ENCODE measurements around the gene LOXL3.
"Not testable (repeated sequence)": the region's sequence is repeated elsewhere in the genome, so short reads cannot be mapped to it uniquely, and the experiment has no call there.

The LOXL3 gene

GRCh38 chr2:74486141-74486540 lies 67.6 kb downstream of the LOXL3 start:
- Histone ChIP-seq H3K9ac (ENCODE audit: low read length) (no peak overlapping the region), H4K20me1 (ENCODE audit: insufficient read depth, low read length) (no peaks in the 10 kb centered on the region), H3K9me3 (replicated peaks; ENCODE audit: insufficient read depth, low read length) (no peaks in the 10 kb centered on the region), H2AFZ (ENCODE audit: low read length) (no peak overlapping the region), H3K4me3 (ENCODE audit: low read length) (no peak overlapping the region), H3K4me2 (ENCODE audit: low read depth, low read length) (no peak overlapping the region), H3K9me2 (replicated peaks; ENCODE audit: insufficient read depth, low read length) (no peaks in the 10 kb centered on the region), H3K36me3 (replicated peaks; ENCODE audit: insufficient read depth, low read length) (no peaks in the 10 kb centered on the region), H3K4me1 (ENCODE audit: low read length) (peaks cover 4% of the 10 kb centered on the region; the same call in 1 of the 2 replicates), H3K79me2 (ENCODE audit: low read length) (peaks cover 26% of the 10 kb centered on the region), H3K27ac (ENCODE audit: low read length) (no peak overlapping the region), H3F3A (ENCODE audit: insufficient read depth, low read length) (peaks cover 4% of the 10 kb centered on the region; the same call in 1 of the 2 replicates), H3K27me3 (replicated peaks; ENCODE audit: insufficient read depth, low read length) (no peaks in the 10 kb centered on the region)
- DNase-seq = no peak
- TF ChIP-seq EZH2 (optimal IDR thresholded peaks at IDR 0.05; ENCODE audit: low read depth, low read length) = no peak
- no peak for TF ChIP-seq CTCF (IDR thresholded peaks at IDR 0.05; ENCODE audit: low read length)
- TF ChIP-seq EZH2phosphoT487 (IDR thresholded peaks at IDR 0.05; ENCODE audit: low read length) = no peak

DNA sequence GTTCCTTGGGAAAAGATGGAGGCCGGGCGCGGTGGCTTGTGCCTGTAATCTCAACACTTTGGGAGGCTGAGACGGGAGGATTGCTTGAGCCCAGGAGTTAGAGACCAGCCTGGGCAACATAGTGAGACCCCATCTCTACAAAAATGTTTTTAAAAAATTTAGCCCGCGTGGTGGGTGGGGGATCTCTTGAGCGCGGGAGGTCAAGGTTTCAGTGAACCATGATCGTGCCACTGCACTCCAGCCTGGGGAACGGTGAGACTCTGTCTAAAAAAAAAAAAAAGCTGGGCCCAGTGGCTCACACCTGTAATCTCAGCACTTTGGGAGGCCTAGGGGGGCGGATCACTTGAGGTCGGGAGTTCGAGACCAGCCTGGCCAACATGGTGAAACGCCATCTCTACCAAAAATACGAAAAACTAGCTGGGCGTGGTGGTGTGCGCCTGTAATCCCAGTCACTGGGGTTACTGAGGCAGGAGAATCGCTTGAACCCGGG lies 70.0 kb downstream of the LOXL3 start:
- H2AFZ ChIP-seq (ENCODE audit: low read length) = peak overlapping the region; percentile 99
- peak overlapping the region; percentile 92 for H3K9ac ChIP-seq (ENCODE audit: low read length)
- H3K79me2 ChIP-seq (ENCODE audit: low read length) = peaks cover 33% of the 10 kb centered on the region

DNA sequence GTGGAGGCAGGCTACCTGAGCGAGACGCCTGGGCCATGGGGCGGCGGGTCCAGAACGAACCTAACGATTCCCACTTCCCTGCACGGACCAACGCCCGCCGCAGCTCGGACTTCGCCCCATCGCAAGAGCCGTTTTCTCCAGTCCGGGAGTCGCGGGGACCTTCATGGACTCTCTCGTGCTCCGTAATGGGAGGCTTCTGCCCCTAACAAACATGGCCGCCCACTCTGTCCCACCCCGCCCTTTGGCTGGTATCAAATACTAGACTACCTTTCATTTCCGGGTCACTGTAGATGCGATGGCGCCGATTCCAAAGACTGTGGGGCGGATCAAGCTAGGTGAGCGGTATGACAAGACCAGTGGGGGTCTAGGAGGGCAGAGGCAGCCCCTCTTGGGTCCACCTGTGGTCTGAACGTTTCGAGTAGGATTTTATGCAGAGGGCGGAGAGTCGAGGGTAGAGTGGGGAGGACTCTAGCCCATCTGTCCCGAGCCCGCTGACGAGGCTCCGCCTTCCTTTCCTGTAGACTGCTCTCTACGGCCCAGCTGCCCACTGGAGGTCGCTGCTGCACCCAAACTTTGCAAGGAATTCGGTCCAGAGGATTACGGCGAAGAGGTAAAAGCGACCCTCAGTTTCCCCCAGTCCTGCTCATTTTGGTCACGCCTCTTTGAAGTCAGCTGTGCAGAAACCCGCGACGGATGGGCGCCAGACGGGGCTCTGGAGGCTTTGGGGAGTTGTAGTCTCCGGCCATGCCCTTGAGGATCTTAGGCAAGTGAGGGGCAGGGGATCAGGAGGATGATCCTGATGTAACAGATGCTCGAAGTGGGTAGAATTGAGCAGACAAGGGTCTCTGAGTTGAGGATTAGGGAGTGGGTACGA lies 70.7 kb downstream of the LOXL3 start, which contains the start of the genes CCDC142 and TTC31:
TSS of gene CCDC142 (minus strand) at position 198 of the 874 bp plus-strand sequence. CDS start at position 37, 161 bp downstream.
TSS of gene TTC31 (plus strand) at position 281 of the 874 bp plus-strand sequence. CDS start at position 296, 15 bp downstream.
- H3F3A ChIP-seq (ENCODE audit: insufficient read depth, low read length) = peaks cover 4% of the 10 kb centered on the region; the same call in 1 of the 2 replicates
- H3K9ac ChIP-seq (ENCODE audit: low read length) = peak within 1 kb of the TSS; percentile 92
- H3K9me3 ChIP-seq (replicated peaks; ENCODE audit: insufficient read depth, low read length) = no peaks in the 10 kb centered on the region
- H3K9me2 ChIP-seq (replicated peaks; ENCODE audit: insufficient read depth, low read length) = no peaks in the 10 kb centered on the region
- TF ChIP-seq EZH2 (optimal IDR thresholded peaks at IDR 0.05; ENCODE audit: low read depth, low read length) (no peak), CTCF (IDR thresholded peaks at IDR 0.05; ENCODE audit: low read length) (peak; percentile 85)
- H3K27ac ChIP-seq (ENCODE audit: low read length) = peak within 1 kb of the TSS; percentile 77
- H4K20me1 ChIP-seq (ENCODE audit: insufficient read depth, low read length) = no peaks in the 10 kb centered on the region
- H3K4me2 ChIP-seq (ENCODE audit: low read depth, low read length) = peak within 1 kb of the TSS; percentile 98
- peak; percentile 93 for DNase-seq
- H3K4me1 ChIP-seq (ENCODE audit: low read length) = peaks cover 8% of the 10 kb centered on the region
- no peaks in the 10 kb centered on the region for H3K27me3 ChIP-seq (replicated peaks; ENCODE audit: insufficient read depth, low read length)
- peaks cover 33% of the 10 kb centered on the region for H3K79me2 ChIP-seq (ENCODE audit: low read length)
- no peaks in the 10 kb centered on the region for H3K36me3 ChIP-seq (replicated peaks; ENCODE audit: insufficient read depth, low read length)
- peak within 1 kb of the TSS; percentile 99 for H3K4me3 ChIP-seq (ENCODE audit: low read length)
- H2AFZ ChIP-seq (ENCODE audit: low read length) = peak within 1 kb of the TSS; percentile 99

More for the DNA sequence above, 70.0 kb downstream of the LOXL3 start:
- not testable (repeated sequence) for H3K9me3 ChIP-seq (replicated peaks; ENCODE audit: insufficient read depth, low read length); DNase-seq; H3F3A ChIP-seq (ENCODE audit: insufficient read depth, low read length); H3K27me3 ChIP-seq (replicated peaks; ENCODE audit: insufficient read depth, low read length); H4K20me1 ChIP-seq (ENCODE audit: insufficient read depth, low read length); H3K9me2 ChIP-seq (replicated peaks; ENCODE audit: insufficient read depth, low read length); H3K36me3 ChIP-seq (replicated peaks; ENCODE audit: insufficient read depth, low read length); H3K27ac ChIP-seq (ENCODE audit: low read length); H3K4me1 ChIP-seq (ENCODE audit: low read length)
- H3K4me2 ChIP-seq (ENCODE audit: low read depth, low read length) = peak overlapping the region; percentile 98
- H3K4me3 ChIP-seq (ENCODE audit: low read length) = peak overlapping the region; percentile 99
